Right renal cortex interstitium (tissue), 3 donors: ENCODE data around the gene PRKAR1A. TPM values are rescaled to one million over a fixed set of nuclear protein-coding genes. Genes with fewer than 3 reads are reported as not detected.

Experiments used
- DNase-seq, 3 donors: peaks; one replicate each; pipeline ENCODE4 v3.0.0-alpha.2; 2013; ENCODE audit warnings: low read depth in 3 of 3, low spot score in 2 of 3
- polyA plus RNA-seq, 3 donors: library from polyadenylated mRNA; unstranded; fragments of 120-200 nt; gene quantifications; one replicate each; pipeline ENCODE4 v1.2.1, GENCODE V29; 2013; ENCODE audit not compliant: insufficient read length in 3 of 3

Gene PRKAR1A
- polyA plus RNA-seq, 3 donors: 390 to 426 (median 403) TPM

GRCh38 chr17:68595986-68596385 is 83.8 kb downstream of the PRKAR1A start:
- DNase-seq: no peak

GRCh38 chr17:68596411-68596945 is 84.2 kb downstream of the PRKAR1A start:
- DNase-seq: no peak

GRCh38 chr17:68598074-68598473 is 85.8 kb downstream of the PRKAR1A start:
- DNase-seq: no peak

GRCh38 chr17:68598545-68598961 is 86.3 kb downstream of the PRKAR1A start:
- DNase-seq: no peak

- no peak for DNase-seq
These were observed 86.9 kb downstream of the PRKAR1A start for GRCh38 chr17:68599091-68599490.

GRCh38 chr17:68599552-68600066 is 87.4 kb downstream of the PRKAR1A start:
- no peak for DNase-seq

GRCh38 chr17:68600067-68600930 is 88.1 kb downstream of the PRKAR1A start:
- no peak for DNase-seq

Other genes starting within 250 kb of the PRKAR1A start
- gene SLC16A6, start 221.3 kb upstream of the PRKAR1A start, polyA plus RNA-seq: under 1 TPM; 0.51 to 0.85 (median 0.79) TPM
- gene ARSG, start 220.9 kb upstream of the PRKAR1A start, polyA plus RNA-seq: 1 to 10 TPM; 3.8 to 6.0 (median 4.0) TPM
- gene WIPI1, start 54.9 kb upstream of the PRKAR1A start, polyA plus RNA-seq: 10 to 100 TPM; 23.5 to 24.1 (median 23.5) TPM
- gene FAM20A, start 88.9 kb downstream of the PRKAR1A start, polyA plus RNA-seq: 10 to 100 TPM in 2 of 3 donors, 1 to 10 TPM in 1; 9.3 to 12.4 (median 12.3) TPM